Measurements from ENCODE around the gene EBP. TPM values are rescaled to one million over a fixed set of nuclear protein-coding genes. Genes with fewer than 3 reads are reported as not detected.

EBP gene
- total and polyA plus RNA-seq, 9 of the 15 experiments (the other 6 are each of a cell fraction or from before 2014, with no cell fraction given): 228 to 987 (median 274) TPM

- 0 out of 4 replicates have a peak, but pooled peaks of 1 of the 2 experiments have one; percentile 3 for TF ChIP-seq KDM1A (IDR thresholded peaks at IDR 0.05)
- peak; percentile 55; the same call in 1 of the 2 replicates for TF ChIP-seq TOE1 (IDR thresholded peaks at IDR 0.05; ENCODE audit: borderline replicate concordance)
- TF ChIP-seq TOE1 (CRISPR knock-in tag; IDR thresholded peaks at IDR 0.05; ENCODE audit: borderline replicate concordance, low read depth): no peak
- no peak for TF ChIP-seq PHB (CRISPR knock-in tag; IDR thresholded peaks at IDR 0.05)
- TF ChIP-seq CCNT2 (IDR thresholded peaks at IDR 0.05; ENCODE audit: borderline replicate concordance, extremely low read depth, insufficient read length, low read depth, low read length): peak; percentile 24
- no peak for TF ChIP-seq EP300 (IDR thresholded peaks at IDR 0.05; ENCODE audit: low read length)
- TF ChIP-seq CSDE1 (IDR thresholded peaks at IDR 0.05): no peak
- TF ChIP-seq SLC30A9 (CRISPR knock-in tag; IDR thresholded peaks at IDR 0.05): no peak
- TF ChIP-seq CBX5 (IDR thresholded peaks at IDR 0.05; ENCODE audit: borderline replicate concordance, low read depth): no peak
- peak; percentile 73 for TF ChIP-seq POLR2A (conservative IDR thresholded peaks at IDR 0.05)
- TF ChIP-seq ZNF395 (CRISPR knock-in tag; IDR thresholded peaks at IDR 0.05): no peak
- peak in 1 of 2 experiments; percentile 40; a peak in 1 of 4 replicates for TF ChIP-seq UBTF (IDR thresholded peaks at IDR 0.05; ENCODE audit: borderline replicate concordance in 1 of 2, low read depth in 2 of 2, low read length in 2 of 2)
- peak; percentile 59 for TF ChIP-seq RBFOX2 (IDR thresholded peaks at IDR 0.05; ENCODE audit: low read depth, low read length)
- peak; percentile 46 for TF ChIP-seq RBBP5 (IDR thresholded peaks at IDR 0.05; ENCODE audit: borderline replicate concordance, insufficient read depth, low read length, poor library complexity, severe bottlenecking)
- TF ChIP-seq MLX (CRISPR knock-in tag; conservative IDR thresholded peaks at IDR 0.05): no peak
- no peak for TF ChIP-seq ZBED1 (IDR thresholded peaks at IDR 0.05)
- TF ChIP-seq VEZF1 (CRISPR knock-in tag; IDR thresholded peaks at IDR 0.05): peak; percentile 78
- TF ChIP-seq ZNF639 (CRISPR knock-in tag; conservative IDR thresholded peaks at IDR 0.05 in 1 of 2, IDR thresholded peaks at IDR 0.05 in 1 of 2): 0 out of 4 replicates have a peak, but pooled peaks of 1 of the 2 experiments have one; percentile 18
- TF ChIP-seq RCOR1 (IDR thresholded peaks at IDR 0.05; ENCODE audit: borderline replicate concordance in 1 of 2, low read depth in 2 of 2, low read length in 2 of 2): peak in 1 of 2 experiments; percentile 18; a peak in 1 of 4 replicates
Measured at GRCh38 chrX:48508400-48509244, 13.0 kb upstream of the EBP start, which contains the start of gene PORCN (continued).
